Embryonic facial prominence (tissue), 1 donor: ENCODE measurements around the gene UNKL.

Experiments used
- DNase-seq: peaks from one replicate; pipeline ENCODE4 v3.0.0-alpha.2; 2016; ENCODE audit errors: extremely low spot score

The UNKL gene

DNA sequence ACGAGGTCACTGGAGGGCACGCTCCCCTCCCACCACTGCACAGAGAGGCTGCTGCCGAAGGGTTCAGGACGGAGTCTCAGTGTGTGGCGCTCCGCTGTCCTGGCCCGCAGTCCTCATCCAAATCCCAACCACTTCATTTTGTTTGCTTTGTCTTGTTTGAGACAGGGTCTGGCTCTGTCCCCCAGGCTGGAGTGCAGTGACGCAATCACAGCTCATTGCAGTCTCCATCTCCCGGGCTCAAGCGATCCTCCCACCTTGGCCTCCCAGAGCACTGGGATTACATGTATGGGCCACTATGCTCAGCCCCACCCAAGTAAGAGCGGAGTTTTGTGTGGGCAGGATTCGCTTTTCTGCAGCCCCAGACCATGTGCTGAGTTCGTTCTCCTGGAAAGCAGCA lies 12.7 kb downstream of the UNKL start:
- no peak for DNase-seq

DNA sequence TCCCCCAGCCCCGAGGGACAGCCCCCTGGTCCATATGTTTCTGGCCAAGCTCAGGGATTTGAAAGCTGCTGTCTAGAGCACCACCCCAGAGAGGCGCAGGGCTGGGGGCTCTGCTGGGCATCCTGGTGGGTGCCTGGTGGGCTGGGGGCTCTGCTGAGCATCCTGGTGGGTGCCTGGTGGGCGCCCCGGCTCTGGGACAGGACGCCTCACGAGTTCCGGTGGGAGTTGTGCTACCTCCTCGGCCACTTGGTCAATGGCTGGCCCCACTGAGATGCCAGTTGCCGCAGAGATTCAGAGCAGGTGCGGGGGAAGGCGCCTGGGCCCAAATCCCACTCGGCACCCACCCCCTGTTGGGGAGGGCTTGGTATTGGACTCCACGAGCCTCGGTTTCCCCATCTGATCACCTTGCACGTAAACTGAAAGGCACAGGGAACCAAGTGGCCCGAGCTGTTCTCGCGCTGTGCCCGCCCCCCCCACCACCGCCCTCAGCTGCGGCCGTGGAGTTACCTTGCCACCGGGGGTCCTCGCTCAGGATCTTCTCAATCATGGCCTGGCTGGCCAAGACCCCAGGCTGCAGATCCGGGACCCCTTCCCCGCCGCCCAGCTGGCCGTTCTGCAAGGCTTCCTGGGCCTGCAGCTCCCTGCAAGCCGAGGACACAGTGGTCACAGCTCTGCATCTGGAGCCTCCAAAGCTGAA lies 13.3 kb downstream of the UNKL start:
- DNase-seq, result no peak

DNA sequence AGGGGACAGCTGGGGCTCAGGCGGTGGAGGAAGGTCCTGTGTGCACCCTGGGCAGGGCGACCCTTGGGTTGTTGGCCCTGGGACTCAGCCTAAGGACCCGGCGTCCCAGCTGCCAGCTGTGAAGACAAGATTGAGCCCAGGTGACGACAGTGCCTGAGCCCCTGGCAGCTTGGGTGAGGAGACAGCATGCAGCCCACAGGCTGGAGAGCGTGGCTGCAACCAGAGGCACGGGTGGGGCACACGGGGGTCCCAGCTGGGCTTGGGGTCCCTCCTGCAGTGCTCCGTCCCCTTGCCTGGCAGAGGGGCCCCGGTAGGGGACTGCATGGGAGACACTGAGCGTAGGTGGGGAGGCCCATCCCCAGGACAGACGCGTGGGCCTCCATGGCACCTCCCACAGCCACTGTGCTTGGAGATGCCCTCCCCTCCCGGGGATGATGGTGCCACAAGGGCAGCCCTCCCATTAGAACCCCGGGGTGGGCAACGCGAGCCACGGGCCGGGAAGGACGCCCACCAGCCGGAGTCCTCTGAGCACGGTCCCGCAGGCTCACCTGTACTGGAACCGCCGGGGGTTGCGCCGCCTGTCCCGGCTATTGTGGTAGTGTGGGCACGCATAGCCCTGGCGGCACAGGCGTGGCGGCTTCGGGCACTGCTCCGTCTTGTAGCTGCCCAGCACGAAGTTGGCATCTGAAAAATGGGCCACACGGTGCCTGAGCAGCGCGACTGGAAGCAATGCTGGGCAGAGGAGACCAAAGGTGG lies 15.5 kb downstream of the UNKL start:
- DNase-seq, result no peak

DNA sequence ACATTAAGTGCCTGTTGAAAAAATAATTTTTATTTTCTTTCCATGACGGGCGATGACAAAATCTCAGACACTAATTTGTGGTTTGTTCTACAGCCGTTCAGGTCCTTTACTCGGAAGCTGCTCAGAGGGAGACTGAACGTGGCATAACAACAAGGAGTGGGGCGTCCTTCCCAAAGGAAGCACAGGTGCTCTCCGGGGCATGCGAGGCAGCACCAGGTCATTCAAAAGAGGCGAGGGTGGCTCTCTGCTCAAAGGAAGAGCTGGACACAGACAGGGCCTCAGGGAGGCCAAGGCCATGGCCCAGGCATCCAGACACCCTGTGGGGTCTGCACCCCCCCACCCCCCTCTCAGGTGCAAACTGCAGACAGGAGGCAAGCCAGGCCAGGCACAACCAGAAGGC lies 16.2 kb downstream of the UNKL start:
- no peak for DNase-seq

DNA sequence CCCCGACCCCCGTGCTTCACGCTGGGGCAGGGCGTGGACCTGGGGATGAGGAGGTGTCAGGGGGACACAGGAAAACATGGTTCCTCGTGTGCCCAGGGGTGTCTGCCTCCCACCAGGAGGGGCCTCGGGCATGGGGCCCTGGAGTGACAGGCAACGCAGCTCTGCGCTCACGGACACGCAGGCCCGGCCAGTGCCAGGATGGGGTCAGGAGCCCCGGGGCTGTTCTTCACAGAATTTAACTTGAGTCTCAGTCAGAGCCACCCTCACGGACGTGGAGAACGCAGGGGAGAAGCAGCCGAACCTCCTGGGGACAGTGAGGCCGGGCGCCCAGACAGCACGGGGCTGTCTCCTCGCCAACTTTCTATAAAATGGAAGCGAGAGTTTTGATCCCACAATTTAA lies 16.7 kb downstream of the UNKL start:
- no peak for DNase-seq

DNA sequence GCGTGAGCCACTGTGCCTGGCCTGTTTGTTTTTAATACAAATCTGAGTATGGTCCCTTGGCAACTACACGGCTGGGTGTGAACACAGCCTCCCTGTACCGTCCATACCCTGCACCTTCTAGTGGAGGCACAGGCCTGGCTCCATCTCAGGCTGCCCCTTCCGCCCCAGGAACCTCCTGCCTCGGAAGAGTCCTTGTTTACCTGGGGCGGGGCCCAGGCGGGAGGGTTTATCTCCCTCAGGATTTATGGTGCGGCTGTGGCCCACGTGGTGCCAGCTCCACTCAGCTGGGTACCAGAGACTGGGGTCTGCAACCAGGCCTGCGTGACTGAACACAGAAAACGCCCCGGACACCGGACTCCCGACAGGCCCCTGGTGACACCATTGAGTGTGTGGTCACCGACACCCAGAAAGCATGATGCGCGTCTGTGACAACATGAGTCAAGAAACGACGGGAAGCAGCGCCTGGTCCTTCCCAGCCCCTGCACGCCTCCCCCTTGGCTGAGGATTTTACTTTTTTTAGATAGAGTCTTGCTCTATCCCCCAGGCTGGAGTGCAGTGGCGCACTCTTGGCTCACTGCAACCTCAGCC lies 19.0 kb downstream of the UNKL start:
- no peak for DNase-seq

DNA sequence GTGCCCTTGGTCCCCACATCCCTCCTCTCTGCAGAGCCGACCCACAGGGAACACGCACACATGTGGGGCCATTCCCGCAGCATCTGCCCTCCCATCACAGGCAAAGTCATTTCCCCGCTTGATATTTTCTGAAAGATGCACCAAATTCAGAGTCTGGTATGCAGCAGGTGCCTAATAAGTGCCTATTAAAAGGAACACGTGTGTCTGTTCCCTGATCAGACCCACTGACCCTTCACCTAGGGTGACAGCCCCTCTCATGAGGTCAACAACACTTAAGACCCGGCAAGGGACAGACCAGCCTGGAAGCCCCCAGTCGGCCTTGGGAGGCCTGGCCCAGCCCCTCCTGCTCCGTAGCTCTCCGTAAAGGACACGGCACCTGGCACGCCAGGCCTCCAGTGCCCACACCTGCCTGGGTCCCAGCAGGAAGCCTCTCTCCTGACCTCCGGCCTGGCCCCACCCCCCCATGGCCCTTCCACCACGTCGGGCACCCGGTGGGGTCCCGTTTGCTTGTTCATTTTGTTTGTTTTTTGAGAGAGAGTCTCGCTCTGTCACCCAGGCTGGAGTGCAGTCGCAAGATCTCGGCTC lies 20.0 kb downstream of the UNKL start:
- DNase-seq, result no peak

DNA sequence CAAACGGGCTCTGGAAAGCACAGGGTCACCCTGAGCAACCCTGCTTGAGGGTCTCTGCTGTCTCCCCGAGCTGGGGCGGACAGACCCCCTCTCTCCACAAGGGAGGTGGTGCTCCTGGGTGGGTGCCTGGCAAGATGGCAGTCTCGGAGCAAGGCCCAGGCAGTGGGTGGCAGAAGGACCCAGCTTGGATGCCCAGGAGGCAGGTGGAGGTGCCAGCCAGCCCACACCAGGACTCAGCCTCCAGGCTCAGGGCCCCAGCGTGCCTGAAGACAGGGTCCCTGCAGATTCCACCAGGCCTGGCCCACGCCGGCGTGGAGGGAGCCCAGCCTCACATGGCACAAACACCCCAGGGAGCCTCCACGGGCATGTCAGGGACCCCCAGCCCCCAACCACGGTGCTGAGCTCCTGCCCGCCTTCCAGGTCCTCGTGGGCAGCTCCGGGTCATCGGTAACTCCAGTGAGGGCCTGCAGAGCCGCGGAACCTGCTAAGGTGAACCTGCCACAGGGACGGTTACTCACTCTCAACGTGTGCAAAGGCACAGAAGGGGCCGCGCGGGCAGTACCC lies 20.8 kb downstream of the UNKL start:
- DNase-seq, result no peak

DNA sequence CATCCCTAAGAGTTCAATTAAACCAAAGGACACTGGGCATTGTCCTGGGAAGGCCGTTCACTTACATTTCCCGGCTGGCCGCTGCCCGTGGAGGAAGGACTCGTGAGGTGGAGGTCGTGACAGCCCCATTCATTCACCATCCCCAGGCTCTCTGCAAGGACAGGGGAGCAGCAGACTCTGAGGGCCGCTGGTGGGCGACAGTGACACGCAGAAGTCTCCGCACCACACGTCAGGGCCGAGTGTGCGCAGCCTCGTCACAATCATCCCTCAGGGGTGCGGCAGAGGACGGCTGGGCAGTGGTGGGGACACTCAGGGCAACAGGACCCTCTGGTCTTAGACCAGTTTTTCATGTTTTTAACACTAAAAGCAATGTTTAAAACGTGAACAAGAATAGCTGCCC lies 21.7 kb downstream of the UNKL start:
- DNase-seq, result no peak

DNA sequence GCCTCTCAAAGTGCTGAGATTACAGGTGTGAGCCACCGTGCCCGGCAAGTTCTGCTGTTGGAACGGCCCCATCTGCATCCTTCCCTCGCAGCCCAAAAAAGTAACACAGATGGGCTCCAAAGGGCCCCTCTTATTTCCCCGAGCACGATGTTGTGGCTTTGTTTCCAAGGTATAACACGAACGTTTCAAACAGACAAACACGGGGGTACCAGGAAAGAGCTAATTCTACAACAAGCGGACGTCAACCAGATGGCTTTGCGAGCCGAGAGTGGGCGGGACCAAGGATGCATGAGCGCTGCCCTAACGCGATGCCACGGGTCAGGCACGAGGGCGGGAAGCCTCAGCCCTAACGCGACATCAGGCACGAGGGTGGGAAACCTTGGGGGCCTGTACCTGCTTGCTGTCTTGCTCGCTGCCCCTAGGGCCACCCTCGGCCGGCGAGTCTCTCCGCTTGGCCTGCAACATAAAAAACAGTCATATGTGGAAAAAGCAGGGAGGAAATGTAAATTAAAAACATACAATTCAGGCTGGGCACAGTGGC lies 24.2 kb downstream of the UNKL start:
- no peak for DNase-seq

DNA sequence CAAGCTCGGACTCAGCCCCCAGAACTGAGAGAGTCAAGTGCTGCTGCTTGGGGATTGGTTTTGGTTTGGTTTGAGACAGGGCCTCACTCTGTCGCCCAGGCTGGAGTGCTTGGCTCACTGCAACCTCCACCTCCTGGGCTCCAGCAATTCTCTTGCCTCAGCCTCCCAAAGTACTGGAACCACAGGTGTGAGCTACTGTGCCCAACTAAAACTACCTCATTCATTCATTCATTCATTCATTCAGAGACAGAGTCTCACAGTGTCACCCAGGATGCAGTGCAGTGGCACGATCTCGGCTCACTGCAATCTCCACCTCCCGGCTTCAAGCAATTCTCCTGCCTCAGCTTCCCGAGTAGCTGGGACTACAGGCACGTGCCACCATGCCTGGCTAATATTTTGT lies 24.7 kb downstream of the UNKL start:
- no peak for DNase-seq

DNA sequence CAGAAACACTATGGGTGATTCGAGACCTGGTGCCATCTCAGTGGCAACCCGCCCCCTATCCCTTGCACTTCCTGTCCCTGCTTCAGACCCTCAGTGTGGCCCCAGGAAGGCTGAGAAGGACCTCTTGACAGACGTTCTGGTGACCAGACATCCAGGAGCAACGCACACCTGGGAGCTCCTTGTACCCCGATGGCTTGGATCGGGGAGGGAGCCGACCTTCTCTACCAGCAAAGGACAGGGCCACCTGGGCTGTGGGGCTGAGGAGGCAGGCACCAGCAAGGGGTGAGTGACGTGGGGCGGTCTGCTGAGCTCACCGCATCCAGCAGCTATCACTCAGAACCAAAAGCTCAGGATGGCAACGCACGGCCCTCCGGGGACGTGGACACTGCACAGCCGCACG lies 27.2 kb downstream of the UNKL start:
- DNase-seq, result no peak

DNA sequence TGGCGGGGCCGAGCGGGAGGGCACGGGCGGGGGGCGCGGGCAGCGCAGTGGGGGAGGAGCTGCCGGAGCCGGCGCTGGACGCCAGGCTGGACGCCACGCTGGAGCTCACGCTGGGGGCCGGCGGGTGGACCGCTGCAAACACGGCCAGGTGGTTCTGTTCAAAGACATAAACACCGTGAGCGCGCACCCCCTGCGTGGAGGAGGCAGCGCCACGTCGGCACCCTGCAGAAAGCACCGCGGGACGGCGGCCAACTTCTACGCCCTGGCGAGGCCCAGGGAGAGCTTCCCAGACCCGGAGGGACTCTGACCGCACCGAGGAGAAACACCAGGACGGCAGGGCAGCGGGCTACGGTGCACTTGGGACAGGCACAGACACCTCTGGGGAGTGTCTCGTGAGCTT lies 29.3 kb downstream of the UNKL start:
- no peak for DNase-seq

DNA sequence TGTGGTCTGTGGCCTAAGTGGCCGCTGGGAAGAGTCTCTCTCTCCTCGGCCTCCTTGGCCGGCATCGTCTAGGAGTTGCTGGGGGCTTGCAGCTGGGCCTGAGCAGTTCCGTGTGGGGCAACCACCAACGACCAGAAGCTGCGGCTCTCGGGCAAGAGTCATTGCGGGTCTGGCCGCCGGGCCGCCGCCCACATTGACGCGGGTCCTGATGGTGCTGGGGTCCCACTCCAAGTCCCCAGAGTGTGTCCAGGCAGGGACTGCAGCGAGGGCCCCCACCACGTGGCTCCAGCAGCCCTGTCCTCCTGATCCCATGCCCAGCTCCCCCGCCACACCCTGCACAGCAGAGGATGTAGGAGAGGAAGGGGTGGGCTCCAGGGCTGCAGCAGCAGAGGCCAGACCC lies 30.9 kb downstream of the UNKL start:
- DNase-seq, result no peak

DNA sequence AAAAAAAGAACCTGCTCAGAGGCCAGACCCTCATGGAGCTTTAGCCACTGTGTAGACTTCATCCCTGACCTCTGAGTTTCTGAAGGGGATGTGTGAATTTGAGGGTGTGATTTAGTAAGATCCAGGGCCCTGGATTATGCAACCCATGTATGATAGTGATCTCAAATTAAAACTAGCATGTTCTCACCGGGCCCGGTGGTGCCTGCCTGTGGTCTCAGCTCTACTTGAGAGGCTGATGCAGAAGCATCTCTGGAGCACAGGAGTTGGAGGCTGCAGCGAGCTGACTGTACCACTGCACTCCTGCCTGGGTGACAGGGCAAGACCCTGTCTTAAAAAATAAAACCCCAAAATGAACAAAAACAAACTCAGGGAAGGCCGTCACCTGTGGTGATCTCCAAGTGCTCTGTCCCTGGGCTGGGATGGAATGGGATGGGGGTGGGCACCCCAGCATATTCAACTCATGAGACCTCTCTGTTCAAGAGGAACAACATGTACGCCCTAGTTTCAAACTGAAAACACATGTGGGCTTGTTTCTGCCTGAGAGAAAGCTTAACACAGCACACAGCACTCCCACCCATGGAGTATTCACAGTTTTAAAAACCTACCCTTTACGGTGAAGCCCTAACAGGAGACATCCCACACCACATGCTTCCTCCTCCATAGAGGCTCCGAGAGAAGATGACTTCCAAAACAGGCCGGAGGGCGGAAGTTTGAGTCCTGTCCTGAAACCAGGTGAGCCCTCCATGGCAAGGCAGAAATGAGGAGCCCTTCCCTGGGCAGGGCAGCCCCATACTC lies 32.7 kb downstream of the UNKL start:
- DNase-seq, result no peak

DNA sequence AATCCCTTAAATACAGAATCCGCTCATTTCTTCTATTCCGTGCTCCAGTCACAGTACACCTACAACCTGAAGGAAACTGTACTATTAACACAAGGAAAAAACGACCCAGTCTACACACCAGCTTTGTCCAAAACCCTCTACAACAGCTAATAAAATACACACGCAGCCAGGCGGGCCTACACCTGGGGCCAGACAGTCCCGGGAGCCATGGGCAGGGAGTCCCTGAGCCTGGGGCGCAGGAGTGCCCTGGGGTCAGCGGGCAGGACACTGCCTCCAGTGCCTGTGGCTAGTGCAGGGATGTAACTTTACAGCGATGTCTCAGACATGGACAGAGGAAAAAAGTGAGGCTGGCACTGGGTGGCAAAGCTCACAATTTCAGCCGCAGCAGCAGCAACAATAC lies 34.3 kb downstream of the UNKL start:
- no peak for DNase-seq

DNA sequence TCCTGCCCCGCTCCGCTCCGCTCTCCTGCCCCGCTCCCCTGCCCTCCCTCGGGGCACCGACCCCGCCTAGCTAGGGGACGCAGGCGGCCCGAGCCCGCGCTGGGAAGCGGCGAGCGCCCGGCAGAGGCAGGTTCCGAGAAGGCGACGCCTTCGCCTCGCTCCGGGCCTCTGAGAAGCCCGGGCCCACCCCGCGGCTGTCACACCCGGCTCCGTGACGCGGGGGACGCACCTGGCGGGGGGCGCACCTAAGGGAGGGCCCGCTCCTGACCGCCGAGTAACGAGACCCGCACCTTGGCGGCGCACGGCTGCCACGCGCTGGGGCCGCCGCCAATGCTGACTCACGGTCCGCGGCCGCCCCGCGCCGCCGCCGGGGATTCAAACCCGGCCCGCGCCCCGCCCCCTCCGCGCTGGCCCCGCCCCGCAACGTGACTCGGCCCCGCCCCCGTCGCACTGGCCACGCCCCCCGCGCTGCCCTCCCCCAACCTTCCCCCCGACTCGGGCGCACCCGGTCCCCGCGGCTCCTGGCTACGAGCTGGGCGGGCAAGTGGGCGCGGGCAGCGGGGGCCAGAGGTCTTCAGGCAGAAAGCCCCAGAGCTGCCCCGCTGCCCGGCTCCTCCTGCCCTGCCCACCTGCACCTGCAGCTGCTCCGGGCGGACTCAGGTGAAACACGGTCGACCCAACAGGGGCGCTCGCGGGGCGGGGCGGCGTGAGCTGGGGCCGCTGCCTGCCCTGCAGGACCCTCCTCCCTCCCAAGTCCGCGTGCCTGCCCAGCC lies 35.0 kb downstream of the UNKL start:
- DNase-seq, result no peak

DNA sequence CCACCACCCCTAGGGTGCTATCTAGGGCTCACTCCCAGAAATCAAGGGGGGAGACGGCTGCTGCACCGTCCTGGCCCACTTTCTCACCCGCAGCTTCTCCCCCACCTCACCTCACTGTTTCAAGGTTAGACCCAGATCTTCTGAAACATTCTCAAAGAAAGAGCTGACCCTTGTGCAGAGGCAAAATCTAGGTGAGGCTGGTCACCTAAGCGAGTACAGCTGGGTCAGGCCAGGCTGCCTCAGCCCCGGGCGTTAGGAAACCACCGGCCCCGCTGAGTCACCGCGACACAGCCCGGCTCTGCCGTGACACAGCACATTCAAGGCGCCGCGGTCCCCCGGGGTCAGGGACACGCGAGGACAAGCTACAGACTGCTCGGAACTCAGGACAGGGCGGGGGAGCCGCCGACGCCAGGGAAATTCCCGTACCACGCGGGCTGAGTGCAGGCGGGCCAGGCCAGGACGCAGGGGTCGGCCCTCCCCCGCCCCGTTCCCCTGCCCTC lies 35.6 kb downstream of the UNKL start:
- no peak for DNase-seq

DNA sequence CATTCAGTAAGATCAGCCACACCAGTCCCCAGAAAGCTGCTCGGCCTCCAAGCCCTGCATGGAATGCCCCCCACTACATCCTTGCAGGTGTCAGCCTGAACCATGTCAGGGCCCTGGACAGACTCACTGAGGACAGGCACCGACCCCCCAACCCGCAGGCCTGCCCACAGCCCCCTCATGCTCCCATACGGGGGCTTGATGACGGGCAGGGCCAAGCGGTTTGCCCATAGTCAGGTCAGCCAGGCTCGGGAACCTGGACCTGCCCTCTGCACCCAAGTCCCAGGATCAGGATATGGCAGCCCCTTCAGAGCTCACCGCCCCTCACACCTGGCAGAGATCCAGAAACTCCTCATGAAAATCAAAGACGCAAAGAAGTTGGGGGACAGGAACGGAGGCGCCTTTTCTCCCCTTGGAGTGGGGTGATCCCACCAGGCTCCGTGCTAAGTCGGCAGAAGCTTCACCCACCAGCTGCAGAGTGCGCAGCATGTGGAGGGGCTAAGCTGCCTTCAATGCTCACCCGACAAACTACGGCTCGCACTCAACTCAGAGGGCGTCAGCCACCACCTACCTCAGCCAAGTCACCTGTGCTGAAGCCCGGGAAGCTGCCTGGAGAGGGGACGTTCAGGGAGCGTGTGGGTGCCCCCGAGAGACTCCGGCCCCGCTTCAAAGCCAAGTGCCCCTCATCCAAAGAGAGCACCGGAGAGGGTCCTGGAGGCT lies 36.3 kb downstream of the UNKL start:
- no peak for DNase-seq
